GM19328 (cell line): ENCODE results near the gene PLEKHG7.
"Not testable (repeated sequence)": the region's sequence is repeated elsewhere in the genome, so short reads cannot be mapped to it uniquely, and the experiment has no call there.

Source experiments
- ATAC-seq: cut with Tn5 transposase; IDR thresholded peaks from one replicate; pipeline ENCODE4 v1.9.1; 2021; ENCODE audit warnings: mild to moderate bottlenecking, moderate library complexity; ENCODE audit not compliant: unreplicated experiment

PLEKHG7 gene, protein sequence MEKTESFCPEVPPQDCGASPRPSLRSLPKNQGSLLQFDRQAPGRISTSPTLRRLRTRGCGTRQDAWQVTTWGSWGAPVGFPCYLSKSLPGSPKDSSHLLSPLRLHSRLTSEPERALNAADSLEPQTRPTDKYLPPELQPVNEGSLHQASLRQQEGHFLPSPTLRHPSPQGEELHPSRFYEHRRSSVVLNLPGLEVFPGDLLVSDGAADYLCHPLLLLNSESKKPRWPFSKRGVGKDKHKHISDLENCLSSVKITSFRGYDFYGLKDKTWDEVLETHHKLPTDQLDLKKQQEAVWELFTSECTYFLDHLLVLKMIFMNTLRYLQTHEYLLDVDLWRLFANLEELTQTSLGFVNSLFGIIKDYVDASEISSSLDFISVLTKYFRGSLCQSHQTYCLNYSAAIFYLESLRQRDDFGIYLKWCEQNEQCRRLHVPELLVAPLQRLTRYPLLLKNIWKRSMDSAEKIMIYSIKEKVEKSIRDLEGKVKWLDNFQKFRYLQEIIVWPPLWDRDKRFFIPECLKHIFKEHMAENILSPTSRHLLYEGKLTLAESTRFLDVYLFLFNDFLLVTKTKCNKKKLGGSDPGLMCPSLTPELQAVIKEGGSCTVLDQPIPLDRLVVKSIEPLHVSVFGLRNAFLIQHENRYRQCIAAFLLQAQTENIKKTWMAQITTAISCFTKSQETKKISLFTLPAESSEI

DNA sequence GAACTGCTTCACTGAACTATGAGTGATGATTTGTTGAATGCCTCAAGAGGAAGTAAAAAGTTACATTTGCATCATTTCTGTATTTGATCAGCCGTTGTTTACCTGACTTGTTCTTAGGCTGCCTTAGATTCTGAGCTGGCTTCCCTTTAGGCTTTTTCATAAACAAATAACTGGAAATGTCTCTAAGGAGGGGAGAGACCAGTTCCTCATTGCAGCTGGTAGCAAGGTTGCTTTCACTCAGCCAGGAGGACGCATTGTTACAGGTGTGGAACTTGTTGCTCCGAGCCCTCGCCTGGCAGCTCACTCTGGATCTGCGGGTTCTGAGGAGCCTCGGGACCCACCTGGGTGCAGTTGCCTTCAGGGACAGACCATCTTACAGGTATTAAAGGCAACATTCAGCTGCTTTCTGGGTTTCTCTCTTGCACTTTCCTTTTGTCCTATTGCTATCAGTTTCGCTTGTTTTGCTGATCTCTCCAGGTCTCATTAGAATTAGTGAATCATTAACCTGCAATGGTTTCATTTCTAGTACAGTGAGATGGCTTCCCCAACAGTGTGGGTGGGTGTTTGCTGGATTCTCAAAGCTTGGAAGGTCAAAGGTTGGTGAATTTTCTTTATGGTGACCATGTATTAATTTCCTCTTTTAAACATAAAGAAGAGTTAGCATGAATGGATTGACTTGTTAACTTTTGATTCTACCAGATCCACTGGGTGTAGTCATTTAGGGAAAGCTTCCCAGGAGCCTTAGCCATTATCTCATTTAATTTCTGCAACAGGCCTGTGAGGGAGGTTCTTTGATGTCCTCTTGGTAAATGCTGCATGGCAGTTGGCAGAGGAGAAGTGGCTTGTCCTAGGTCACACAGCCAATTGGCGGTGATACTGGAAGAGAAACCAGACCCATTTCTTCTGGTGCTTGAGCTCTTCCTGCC is at the start of gene PLEKHG7:
PLEKHG7 (plus strand) TSS at position 236 of the 926 bp plus-strand sequence. CDS start 3,643 bp downstream, outside the sequence.
- peak; percentile 87 for ATAC-seq

DNA sequence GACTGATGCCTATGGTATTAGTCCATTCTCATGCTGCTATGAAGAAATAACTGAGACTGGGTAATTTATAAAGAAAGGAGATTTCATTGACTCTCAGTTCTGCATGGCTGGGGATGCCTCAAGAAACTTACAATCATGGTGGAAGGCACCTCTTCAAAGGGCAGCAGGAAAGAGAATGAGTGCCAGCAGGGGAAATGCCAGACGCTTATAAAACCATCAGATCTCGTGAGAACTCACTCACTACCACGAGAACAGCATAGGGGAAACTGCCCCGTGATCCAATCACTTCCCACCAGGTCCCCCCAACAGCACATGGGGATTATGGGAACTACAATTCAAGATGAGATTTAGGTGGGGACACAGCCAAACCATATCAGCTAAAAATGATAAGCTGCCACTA is 48.5 kb upstream of the PLEKHG7 start:
- ATAC-seq, result not testable (repeated sequence)

DNA sequence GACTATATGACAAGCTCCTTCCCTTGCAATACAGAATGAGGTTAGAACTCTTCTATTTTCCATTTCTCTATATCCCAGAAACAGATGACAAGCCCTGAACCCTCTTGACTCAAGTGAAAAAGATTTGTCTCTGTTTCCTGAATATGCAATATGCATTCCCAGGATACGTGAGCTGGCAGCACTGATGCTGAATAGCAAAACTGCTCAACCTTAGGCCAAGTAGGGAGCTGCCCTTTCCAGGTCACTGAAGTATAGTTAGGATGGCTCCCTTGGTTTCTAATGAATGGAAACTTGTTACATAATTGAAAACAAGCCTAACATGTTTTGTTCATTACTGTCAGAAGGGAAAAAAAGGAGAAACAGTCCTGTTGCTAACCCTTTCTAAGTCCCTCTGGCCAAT is 47.9 kb upstream of the PLEKHG7 start:
- ATAC-seq, result no peak

DNA sequence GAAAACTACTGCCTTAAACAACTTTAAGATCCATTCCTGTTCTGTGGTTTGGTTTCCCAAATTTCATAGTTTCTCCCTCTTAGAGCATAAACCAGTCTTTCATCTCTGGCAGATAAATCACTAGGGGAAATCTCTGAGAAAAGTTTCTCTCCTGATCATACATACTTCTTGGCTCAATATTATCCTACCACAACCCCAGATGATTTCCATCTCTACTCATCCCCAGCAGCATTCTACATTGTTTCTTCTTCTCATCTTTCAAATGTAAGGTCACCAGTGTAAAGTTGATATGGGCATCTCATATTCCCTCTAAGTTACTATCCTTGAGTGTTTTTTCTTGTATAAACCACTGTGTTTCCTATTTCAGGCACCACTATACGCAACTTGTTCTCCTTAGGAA is 45.9 kb upstream of the PLEKHG7 start:
- no peak for ATAC-seq

DNA sequence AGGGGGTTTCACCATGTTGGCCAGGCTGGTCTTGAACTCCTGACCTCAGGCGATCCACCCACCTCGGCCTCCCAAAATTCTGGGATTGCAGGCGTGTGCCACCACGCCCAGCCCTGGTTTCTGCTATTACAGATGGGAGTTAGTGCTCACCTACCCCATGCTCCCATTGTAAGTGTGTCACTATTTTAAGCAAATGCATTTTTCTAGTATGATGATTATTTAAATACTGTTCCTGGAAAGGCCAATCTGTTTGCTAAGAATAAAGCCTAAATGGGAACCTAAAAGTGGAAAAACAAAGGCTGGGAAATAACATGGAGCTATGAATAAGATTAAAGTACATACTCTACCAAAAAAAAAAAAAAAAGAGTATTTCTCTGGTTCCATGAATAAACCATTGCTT is 45.0 kb upstream of the PLEKHG7 start:
- no peak for ATAC-seq

DNA sequence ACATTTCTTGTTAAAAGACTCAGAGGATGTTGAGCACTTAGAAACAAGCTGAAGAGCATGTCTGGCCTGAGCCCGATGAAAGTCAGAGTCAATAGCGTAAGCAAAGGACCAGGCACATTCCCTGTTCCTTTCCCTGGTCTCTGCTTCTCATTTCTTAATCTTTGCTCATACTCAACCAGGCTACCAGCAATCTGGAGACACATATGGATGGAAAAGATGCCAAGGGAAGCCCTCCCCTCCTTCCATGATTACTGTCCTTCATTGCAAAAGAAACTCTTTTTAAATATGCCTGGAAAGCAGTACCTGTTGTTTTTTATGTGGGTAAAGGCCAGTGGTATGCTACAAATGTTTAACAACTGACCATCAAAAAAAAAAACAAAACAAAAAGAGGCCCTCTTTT is 44.2 kb upstream of the PLEKHG7 start:
- ATAC-seq, result no peak

DNA sequence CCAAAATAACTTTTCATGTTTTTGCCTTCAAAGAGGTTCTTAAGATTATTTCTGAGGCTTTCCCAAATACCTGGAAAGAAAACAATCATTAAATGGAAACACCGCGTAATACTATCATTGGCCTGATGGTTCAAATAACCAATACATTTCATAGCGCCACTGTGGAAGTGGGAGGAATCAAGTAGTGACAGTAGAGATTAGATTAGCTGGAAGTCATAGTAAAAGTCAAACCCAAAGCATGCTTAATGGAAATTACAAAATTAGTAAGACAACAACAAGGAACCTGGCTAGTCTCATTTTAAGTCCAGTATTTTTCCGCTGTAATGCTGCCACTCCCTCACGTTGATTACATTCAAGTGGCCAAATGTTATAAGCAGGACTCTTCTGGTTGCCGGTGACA is 41.5 kb upstream of the PLEKHG7 start:
- ATAC-seq, result no peak

DNA sequence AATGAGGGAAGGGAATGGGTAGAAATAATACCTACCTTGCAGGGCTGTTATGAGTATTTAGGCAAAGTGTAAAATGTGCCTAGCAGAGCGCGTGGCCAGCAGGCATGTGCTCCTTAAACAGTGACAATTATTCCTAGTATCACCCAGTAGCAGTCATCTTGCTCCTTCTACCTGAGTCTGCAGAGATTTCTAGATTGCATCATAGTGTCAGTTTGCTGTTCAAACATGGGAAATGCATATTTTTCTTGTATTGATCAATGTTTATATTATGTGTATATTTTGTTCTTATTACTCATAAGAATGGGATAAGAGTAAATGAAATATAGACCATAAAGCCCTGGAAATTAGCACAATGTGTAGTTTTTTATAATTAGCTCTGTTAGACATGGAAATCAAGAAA is 37.3 kb upstream of the PLEKHG7 start:
- no peak for ATAC-seq

DNA sequence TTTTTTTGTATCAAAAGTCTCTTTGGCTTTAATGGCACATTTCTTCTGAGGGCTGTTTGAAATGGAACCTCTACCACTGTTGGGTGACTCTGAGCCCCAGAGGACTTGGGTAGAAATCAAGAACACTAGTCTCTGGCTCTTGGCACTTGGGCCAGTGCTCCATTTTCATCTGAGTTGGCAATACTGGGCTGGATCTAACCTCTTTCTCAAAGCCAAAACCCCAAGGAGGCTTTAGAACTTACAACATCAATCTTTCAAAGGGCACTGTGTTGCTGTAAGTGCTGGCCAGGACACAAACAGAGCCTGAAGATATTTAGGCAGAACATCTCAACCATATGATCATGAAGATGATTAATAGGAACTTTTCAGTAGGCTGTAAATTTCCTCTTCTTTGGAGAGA is 34.0 kb upstream of the PLEKHG7 start:
- ATAC-seq, result no peak

DNA sequence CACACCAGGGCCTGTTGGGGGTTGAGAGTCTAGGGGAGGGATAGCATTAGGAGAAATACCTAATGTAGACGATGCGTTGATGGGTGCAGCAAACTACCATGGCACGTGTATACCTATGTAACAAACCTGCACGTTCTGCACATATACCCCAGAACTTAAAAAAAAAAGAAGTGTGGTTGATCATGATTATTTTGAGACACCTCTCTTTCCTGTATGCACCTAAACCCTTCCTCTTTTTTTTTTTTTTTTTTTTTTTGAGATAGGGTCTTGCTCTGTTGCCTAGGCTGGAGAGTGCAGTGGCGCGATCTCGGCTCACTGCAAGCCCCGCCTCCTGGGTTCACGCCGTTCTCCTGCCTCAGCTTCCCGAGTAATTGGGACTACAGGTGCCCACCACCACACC is 31.3 kb upstream of the PLEKHG7 start:
- ATAC-seq, result not testable (repeated sequence)

DNA sequence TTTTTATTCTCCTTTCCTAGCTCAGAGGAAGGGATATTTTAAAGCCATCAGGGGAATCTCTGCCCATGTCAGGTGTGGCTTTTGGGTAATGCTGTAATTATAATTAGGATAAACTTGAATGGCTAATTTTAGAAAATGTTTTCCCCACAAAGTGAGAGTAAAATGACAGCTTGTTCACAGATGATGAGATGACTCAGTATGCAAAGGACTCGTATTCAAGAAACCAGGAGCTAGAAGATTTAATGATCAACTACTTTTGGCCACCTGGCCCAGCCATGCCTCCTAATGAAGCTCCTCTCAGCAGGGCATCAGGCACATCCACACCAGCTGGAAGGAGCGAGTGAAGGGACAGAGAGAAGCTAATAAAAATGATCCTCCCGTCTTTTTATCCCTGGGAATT is 29.0 kb upstream of the PLEKHG7 start:
- no peak for ATAC-seq

DNA sequence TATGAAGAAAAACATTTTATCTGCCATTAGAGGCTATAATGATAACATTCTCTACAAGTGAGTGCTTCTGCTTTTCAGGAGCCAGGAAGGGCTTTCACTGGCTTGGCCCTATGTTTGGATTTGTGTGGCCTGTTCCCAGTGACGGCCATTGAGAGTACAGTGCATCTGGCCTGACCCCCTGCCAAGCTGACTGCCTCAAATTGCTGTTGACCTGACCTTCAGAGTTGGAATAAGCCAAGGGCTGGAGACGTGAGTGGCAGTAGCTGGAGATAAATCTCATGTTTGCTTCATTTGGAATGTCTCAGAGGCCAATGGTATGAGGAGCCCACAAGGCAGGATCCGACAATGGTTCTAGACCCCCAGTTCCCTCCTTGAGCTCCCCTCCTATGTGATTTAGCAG is 28.3 kb upstream of the PLEKHG7 start:
- no peak for ATAC-seq

DNA sequence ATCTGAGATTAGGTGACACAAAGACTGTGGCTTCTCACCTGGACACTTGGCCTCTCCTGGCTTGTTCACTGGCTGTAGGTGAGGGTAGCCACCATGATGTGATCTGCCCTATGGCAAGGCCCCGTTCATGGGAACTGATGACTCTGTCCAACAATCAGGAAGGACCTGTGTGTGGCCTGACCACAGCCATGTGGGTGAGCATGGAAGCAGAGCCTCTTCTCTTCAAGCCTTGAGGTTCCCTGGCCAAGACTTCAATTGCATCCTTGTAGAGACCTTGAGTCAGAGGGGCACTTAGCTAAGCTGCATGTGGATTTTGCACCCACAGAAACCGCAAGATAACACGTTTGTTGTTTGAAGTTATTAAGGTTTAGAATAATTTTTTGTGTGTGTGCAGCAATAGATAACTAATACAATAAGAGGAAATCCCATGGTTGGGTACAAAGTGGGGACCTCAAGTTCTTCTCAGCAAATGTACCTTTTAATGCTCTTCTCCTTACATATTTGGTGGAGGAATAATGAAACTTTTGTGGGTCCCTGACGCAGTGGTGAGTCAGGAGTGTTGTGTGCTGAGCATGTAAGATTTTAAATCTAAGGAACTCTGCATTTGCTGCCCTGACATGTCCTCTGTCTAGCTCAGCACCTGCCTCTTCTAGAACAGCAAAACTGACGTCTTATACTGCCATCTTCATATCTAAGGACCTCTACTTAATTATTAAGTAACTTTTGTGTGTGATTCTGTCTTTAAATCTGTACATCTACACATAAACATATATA is 27.5 kb upstream of the PLEKHG7 start:
- no peak for ATAC-seq

DNA sequence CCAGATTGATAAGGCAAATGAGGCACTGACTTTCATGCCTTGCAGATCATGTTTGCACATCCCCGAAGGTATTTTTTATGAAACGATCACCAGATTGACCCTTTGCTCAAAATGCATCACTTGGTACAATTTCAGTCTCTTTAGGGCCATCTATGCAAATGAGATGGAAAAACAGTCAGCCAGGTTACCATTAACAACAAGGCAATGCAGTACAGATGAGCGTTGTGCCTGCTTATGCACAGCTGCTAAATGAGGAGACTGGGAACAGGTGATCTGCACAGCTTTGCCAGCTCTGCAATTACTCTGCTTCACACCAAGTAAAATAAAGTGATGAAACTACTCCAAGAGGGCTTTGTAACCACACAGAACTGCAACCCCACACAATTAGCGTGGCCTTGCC is 26.1 kb upstream of the PLEKHG7 start:
- ATAC-seq, result no peak

DNA sequence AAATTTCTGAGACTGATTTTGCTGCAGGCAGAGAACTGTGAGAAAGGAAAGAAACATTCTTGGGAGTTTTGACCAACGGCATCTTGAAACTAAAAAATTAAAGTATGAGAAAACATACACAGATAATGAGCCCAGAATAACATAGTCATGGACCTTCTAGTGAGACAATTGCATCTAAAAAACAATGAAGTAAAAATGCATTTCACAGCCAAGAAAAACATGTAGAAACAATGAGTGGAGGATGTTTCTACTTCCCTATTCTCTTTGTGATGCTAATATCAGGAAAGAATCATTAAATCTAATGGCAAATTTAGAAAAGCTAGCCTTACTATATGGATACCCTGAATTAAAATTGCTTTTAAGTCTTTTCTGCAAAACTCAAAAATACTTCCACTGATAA is 12.2 kb upstream of the PLEKHG7 start:
- no peak for ATAC-seq

DNA sequence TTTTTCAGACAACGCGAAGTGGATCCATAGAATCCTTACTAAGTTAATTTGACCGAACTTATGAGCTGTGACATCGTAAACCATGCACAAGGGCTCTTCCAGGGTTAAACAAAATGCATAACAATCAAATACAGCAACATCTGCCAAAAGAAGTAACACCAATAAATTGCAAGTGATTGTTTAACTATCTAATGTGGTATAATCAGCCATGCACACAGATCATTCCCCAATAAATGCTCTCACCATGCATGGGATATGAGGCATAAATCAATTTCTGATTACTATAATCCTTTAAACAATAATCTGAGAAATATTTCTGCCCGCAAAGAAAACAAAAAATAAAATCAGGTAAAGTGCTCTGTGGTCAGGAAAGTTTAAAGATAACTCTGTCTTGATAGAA is 7.7 kb upstream of the PLEKHG7 start:
- ATAC-seq, result no peak

DNA sequence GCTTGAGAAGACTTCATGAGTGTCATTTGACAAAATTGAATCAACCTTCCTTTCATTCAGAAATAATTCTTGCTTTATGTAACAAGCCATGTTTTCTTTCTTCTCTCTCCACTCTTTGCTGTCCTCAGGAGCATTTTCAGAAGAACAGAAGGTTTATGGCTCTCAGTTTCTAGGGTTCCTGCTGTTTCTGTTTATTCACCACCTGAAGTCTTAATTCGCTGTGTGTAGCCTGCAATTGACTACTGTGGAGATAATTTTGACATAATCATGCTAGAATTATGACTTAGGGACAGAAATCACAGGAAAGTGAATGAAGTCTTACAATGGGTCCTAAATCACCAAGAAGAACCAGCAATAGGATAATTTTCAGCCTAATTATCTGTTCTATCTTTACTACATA is 7.2 kb upstream of the PLEKHG7 start:
- no peak for ATAC-seq

DNA sequence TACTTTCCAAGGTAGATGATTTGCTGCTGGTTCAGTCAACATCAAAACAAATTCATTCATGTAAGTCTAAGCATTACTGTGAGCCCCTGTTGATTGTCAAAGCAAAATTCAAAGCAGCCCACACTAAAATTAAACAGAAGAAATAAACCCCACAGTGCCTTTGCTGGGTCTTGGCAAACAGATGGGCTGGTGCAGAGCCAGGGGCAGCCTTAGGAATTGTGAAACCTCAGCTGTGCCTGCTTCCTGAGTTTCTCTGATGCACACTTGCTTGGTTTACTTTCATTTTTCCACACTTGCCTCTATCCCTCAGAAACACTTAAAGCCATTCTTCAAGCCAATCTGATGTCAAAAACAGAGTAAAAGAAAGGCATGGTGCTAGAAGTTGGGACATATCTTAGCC is 6.6 kb upstream of the PLEKHG7 start:
- no peak for ATAC-seq

DNA sequence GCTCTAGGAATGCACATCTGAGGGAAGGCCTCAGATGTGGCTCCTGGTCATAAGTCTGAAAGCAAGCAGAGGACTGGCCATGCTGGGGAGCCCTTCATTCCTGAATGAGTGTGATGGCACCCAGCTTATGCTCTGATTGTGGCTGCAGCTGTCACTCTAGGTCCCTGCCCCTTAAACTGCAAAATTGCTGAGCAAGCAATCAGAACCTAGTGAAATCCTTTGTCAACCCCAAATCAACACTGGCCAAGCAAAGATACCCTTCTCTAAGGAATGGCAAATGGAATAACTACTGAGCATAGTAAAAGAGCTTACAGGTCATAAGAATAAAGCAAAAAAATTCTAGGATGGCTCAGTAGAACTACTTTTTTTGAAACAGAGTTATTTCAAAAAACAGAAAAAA is 4.3 kb upstream of the PLEKHG7 start:
- no peak for ATAC-seq

DNA sequence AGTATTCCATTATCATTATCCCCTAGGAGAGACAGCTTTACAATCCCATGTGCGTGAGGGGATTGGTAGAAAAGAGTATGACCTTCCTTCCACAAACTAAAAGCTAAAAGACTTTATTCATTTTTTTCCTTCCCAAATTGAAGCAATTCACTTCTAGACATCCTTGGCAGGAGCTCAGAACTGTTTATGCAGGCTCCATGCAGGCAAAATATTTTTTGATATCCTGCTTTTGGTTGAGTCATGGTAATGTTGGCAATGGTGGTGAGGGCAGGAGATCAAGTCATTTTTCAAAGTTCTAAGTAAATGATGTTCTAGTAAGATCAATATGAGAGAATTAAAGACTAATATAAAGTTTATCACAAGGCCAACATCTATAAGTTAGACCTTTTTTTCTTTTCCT is 1.3 kb upstream of the PLEKHG7 start:
- no peak for ATAC-seq

DNA sequence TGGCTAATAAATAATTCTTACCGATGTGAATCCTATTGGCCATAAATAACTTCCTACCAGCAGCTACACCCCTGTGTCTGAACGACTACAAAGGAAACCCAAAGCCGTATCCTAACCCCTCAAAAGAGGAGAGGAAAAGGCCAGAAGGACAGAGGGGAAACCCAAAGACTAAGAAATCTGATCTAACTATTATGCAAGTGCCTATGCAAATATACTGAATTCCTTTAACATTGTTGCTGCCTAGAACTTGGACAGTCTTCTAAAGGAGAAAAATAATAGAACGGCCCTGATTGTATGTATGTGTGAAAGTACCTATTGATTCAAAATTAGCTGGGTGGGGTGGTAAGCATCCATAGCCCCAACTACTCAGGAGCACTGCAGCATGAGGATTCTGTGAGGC is 997 bp downstream of the PLEKHG7 start:
- no peak for ATAC-seq
